ENCODE results near the gene HDAC6. TPM values are rescaled to one million over a fixed set of nuclear protein-coding genes. Genes with fewer than 3 reads are reported as not detected.

The HDAC6 gene
- total and polyA plus RNA-seq, 4 donors, result 39.7 to 90.8 (median 78.4) TPM

DNA sequence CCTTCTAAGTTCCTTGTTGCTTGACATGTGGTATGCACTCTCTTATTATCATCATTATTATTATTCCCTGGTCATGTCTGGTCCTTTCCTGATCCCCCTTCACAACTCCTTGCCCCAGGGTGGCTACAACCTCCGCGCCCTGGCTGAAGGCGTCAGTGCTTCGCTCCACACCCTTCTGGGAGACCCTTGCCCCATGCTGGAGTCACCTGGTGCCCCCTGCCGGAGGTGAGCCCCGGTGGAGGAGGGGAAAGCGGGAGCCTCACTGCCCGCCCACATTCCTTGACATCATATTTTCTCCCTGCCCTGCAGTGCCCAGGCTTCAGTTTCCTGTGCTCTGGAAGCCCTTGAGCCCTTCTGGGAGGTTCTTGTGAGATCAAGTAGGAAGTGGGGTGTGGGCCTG, 13.4 kb downstream of the HDAC6 start:
- no peaks in the 10 kb centered on the region for H3K9me3 ChIP-seq (ENCODE audit: control insufficient read depth in 4 of 4, insufficient read depth in 3 of 4, low read length in 3 of 4)
- no peaks in the 10 kb centered on the region for H3K4me1 ChIP-seq (ENCODE audit: control insufficient read depth in 5 of 5, insufficient read depth in 5 of 5, low read length in 5 of 5)
- TF ChIP-seq, protein P1, sequence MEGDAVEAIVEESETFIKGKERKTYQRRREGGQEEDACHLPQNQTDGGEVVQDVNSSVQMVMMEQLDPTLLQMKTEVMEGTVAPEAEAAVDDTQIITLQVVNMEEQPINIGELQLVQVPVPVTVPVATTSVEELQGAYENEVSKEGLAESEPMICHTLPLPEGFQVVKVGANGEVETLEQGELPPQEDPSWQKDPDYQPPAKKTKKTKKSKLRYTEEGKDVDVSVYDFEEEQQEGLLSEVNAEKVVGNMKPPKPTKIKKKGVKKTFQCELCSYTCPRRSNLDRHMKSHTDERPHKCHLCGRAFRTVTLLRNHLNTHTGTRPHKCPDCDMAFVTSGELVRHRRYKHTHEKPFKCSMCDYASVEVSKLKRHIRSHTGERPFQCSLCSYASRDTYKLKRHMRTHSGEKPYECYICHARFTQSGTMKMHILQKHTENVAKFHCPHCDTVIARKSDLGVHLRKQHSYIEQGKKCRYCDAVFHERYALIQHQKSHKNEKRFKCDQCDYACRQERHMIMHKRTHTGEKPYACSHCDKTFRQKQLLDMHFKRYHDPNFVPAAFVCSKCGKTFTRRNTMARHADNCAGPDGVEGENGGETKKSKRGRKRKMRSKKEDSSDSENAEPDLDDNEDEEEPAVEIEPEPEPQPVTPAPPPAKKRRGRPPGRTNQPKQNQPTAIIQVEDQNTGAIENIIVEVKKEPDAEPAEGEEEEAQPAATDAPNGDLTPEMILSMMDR (IDR thresholded peaks at IDR 0.05; ENCODE audit: control extremely low read depth, extremely low read depth), result no peak
- no peak for DNase-seq
- H3K27ac ChIP-seq (ENCODE audit: low read depth in 1 of 2, low read length in 1 of 2), result no peak overlapping the region
- no peak for ATAC-seq (ENCODE audit: insufficient read depth, low FRiP score)
- peaks cover 3 to 23% (median 10%) of the 10 kb centered on the region in 4 donors for H3K36me3 ChIP-seq (ENCODE audit: control insufficient read depth in 4 of 4, insufficient read depth in 4 of 4, low read length in 4 of 4)
- H3K27me3 ChIP-seq (ENCODE audit: control insufficient read depth in 3 of 3, insufficient read depth in 3 of 3, low read length in 2 of 3), result peaks cover 0 to 6% (median 0%) of the 10 kb centered on the region in 3 donors
- WGBS, 2 donors, result 85 to 88% methylated on average over 8 of the region's 8 CpGs
- H3K9ac ChIP-seq (ENCODE audit: insufficient read depth in 1 of 2, low read length in 2 of 2), result no peak overlapping the region
- no peak overlapping the region for H3K4me3 ChIP-seq

DNA sequence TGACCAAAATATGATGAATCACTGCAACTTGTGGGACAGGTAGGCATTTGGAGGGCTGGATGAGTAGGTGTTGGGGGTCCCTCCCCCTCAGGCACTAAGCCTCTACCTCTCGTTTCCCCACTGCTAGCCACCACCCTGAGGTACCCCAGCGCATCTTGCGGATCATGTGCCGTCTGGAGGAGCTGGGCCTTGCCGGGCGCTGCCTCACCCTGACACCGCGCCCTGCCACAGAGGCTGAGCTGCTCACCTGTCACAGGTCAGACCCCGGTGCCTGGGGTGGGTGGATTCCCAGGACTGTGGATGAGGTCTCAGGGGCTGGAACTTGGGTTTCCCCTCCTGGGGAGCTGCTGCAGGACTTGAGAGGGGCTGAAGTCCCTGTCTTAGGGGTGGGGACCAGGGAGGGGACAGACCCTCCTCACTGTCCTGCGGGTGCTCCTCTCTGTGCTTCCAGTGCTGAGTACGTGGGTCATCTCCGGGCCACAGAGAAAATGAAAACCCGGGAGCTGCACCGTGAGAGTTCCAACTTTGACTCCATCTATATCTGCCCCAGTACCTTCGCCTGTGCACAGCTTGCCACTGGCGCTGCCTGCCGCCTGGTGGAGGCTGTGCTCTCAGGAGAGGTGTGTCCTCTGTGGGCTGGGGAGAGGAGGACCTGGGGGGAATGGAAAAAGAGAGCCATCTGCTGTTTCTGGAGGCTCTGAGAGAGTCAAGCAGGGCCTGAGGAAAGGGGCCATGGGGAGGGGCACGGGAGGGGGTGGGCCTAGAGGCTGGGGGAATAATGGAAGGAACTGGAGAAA, 14.3 kb downstream of the HDAC6 start:
- Histone ChIP-seq H3K27ac (ENCODE audit: low read depth in 1 of 2, low read length in 1 of 2) (no peak overlapping the region), H3K36me3 (ENCODE audit: control insufficient read depth in 4 of 4, insufficient read depth in 4 of 4, low read length in 4 of 4) (peaks cover 3 to 23% (median 10%) of the 10 kb centered on the region in 4 donors), H3K4me3 (no peak overlapping the region), H3K9ac (ENCODE audit: insufficient read depth in 1 of 2, low read length in 2 of 2) (no peak overlapping the region), H3K4me1 (ENCODE audit: control insufficient read depth in 5 of 5, insufficient read depth in 5 of 5, low read length in 5 of 5) (no peaks in the 10 kb centered on the region), H3K9me3 (ENCODE audit: control insufficient read depth in 4 of 4, insufficient read depth in 3 of 4, low read length in 3 of 4) (no peaks in the 10 kb centered on the region), H3K27me3 (ENCODE audit: control insufficient read depth in 3 of 3, insufficient read depth in 3 of 3, low read length in 2 of 3) (peaks cover 0 to 6% (median 0%) of the 10 kb centered on the region in 3 donors)
- WGBS, 2 donors, result 90 to 99% methylated on average over 16 to 18 of the region's 18 CpGs
- DNase-seq (no peak), ATAC-seq (ENCODE audit: insufficient read depth, low FRiP score) (no peak)
- TF ChIP-seq, protein P1 (IDR thresholded peaks at IDR 0.05; ENCODE audit: control extremely low read depth, extremely low read depth), result no peak

DNA sequence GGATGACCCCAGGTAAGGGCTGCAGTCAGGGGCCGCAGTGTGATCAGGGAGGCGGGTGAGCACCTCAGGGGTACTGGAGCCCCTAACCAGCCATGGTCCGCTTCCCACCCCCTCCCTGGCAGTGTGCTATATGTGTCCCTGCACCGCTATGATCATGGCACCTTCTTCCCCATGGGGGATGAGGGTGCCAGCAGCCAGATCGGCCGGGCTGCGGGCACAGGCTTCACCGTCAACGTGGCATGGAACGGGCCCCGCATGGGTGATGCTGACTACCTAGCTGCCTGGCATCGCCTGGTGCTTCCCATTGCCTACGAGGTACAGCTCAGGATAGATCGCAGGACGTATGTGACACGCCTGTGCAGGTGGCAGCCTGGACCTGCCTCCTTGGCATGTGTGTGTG, 16.2 kb downstream of the HDAC6 start:
- Histone ChIP-seq H3K27me3 (ENCODE audit: control insufficient read depth in 3 of 3, insufficient read depth in 3 of 3, low read length in 2 of 3) (peaks cover 0 to 6% (median 0%) of the 10 kb centered on the region in 3 donors), H3K27ac (ENCODE audit: low read depth in 1 of 2, low read length in 1 of 2) (no peak overlapping the region), H3K4me1 (ENCODE audit: control insufficient read depth in 5 of 5, insufficient read depth in 5 of 5, low read length in 5 of 5) (no peaks in the 10 kb centered on the region), H3K9me3 (ENCODE audit: control insufficient read depth in 4 of 4, insufficient read depth in 3 of 4, low read length in 3 of 4) (no peaks in the 10 kb centered on the region), H3K36me3 (ENCODE audit: control insufficient read depth in 4 of 4, insufficient read depth in 4 of 4, low read length in 4 of 4) (peaks cover 3 to 28% (median 9%) of the 10 kb centered on the region in 4 donors), H3K9ac (ENCODE audit: insufficient read depth in 1 of 2, low read length in 2 of 2) (no peak overlapping the region), H3K4me3 (no peak overlapping the region)
- DNase-seq (no peak), ATAC-seq (ENCODE audit: insufficient read depth, low FRiP score) (no peak)
- TF ChIP-seq, protein P1 (IDR thresholded peaks at IDR 0.05; ENCODE audit: control extremely low read depth, extremely low read depth), result no peak
- 92 to 98% methylated on average over 11 to 16 of the region's 16 CpGs for WGBS, 2 donors

Measured in lung (tissue), 12 donors.